Measurements from ENCODE around the gene ERCC4.

DNA sequence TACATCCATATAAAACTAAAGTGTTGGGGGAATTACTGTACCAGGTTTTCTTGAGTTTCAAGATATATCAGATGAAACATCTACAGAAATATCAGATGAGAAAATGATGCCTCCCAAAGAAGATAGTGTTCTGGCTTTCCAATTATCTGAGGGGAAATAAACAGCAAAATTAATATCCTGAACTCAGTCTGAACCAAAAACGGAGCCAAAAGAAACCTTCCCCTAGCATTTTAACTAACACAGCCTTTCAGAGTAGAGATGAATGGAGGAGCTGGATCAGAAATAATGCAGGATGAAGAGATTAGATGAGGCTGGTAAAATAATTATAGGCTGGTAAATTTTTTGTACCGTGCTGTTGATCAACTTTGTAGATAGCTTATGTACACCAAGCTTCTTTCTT, 16.2 kb downstream of the ERCC4 start:
- no peak for TF ChIP-seq POLR2A (IDR thresholded peaks at IDR 0.05)
- TF ChIP-seq, protein P1, sequence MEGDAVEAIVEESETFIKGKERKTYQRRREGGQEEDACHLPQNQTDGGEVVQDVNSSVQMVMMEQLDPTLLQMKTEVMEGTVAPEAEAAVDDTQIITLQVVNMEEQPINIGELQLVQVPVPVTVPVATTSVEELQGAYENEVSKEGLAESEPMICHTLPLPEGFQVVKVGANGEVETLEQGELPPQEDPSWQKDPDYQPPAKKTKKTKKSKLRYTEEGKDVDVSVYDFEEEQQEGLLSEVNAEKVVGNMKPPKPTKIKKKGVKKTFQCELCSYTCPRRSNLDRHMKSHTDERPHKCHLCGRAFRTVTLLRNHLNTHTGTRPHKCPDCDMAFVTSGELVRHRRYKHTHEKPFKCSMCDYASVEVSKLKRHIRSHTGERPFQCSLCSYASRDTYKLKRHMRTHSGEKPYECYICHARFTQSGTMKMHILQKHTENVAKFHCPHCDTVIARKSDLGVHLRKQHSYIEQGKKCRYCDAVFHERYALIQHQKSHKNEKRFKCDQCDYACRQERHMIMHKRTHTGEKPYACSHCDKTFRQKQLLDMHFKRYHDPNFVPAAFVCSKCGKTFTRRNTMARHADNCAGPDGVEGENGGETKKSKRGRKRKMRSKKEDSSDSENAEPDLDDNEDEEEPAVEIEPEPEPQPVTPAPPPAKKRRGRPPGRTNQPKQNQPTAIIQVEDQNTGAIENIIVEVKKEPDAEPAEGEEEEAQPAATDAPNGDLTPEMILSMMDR (IDR thresholded peaks at IDR 0.05), result no peak

Data from Peyer's patch (tissue), 4 donors.